H9 (cell line): ENCODE results near the gene NECAB2. TPM values are rescaled to one million over a fixed set of nuclear protein-coding genes. Genes with fewer than 3 reads are reported as not detected.

Source experiments
- DNase-seq: peaks from one replicate; pipeline ENCODE4 v3.0.0-alpha.2; 2017
- H2AFZ ChIP-seq: one replicate; pipeline ENCODE4 v1.6.1; 2013; ENCODE audit warnings: mild to moderate bottlenecking, low read length, control low read depth, moderate library complexity
- H2AK5ac ChIP-seq: 2 replicates; pipeline ENCODE4 v1.6.1; 2013; ENCODE audit warnings: low read length, control low read depth, mixed read lengths; ENCODE audit not compliant: insufficient read length
- H2BK120ac ChIP-seq: one replicate; pipeline ENCODE4 v1.6.1; 2013; ENCODE audit warnings: low read depth, mild to moderate bottlenecking, low read length, control low read depth, inconsistent platforms; ENCODE audit not compliant: poor library complexity, severe bottlenecking
- H2BK12ac ChIP-seq: 2 replicates; pipeline ENCODE4 v1.6.1; 2013; ENCODE audit warnings: low read length, control low read depth, mixed read lengths, low read depth; ENCODE audit not compliant: insufficient read length
- H2BK15ac ChIP-seq: 2 replicates; pipeline ENCODE4 v1.6.1; 2013; ENCODE audit warnings: low read depth, low read length, control low read depth
- H2BK20ac ChIP-seq: one replicate; pipeline ENCODE4 v1.6.1; 2013; ENCODE audit warnings: low read depth, mild to moderate bottlenecking, low read length, control low read depth, inconsistent platforms; ENCODE audit not compliant: poor library complexity, severe bottlenecking
- H2BK5ac ChIP-seq: 2 replicates; pipeline ENCODE4 v1.6.1; 2013; ENCODE audit warnings: low read length, control low read depth, mixed read lengths; ENCODE audit not compliant: insufficient read length
- H3K14ac ChIP-seq: 2 replicates; pipeline ENCODE4 v1.6.1; 2013; ENCODE audit warnings: low read length, control low read depth; ENCODE audit not compliant: insufficient read depth
- H3K18ac ChIP-seq: 2 replicates; pipeline ENCODE4 v1.6.1; 2013; ENCODE audit warnings: low read depth, mild to moderate bottlenecking, mixed read lengths, low read length, control low read depth; ENCODE audit not compliant: insufficient read length
- H3K23ac ChIP-seq: 2 replicates; pipeline ENCODE4 v1.6.1; 2013; ENCODE audit warnings: low read length, control low read depth, mixed read lengths, low read depth; ENCODE audit not compliant: insufficient read length
- H3K23me2 ChIP-seq: 2 replicates; pipeline ENCODE4 v1.6.1; 2013; ENCODE audit warnings: low read depth, mild to moderate bottlenecking, mixed read lengths, low read length, control low read depth; ENCODE audit not compliant: insufficient read length, poor library complexity, severe bottlenecking
- H3K27ac ChIP-seq: 2 replicates; pipeline ENCODE4 v1.5.1; 2013; ENCODE audit warnings: low read length, control low read depth, mixed read lengths, low read depth; ENCODE audit not compliant: insufficient read length
- H3K27me3 ChIP-seq: 2 replicates; pipeline ENCODE4 v1.6.1; 2013; ENCODE audit warnings: low read length, control low read depth, inconsistent platforms; ENCODE audit not compliant: insufficient read depth
- H3K4ac ChIP-seq: 2 replicates; pipeline ENCODE4 v1.6.1; 2013; ENCODE audit warnings: low read depth, mild to moderate bottlenecking, control low read depth, inconsistent platforms, low read length, moderate library complexity
- H3K4me1 ChIP-seq: 2 replicates; pipeline ENCODE4 v1.6.1; 2013; ENCODE audit warnings: low read length, control low read depth, inconsistent platforms; ENCODE audit not compliant: insufficient read depth
- H3K4me2 ChIP-seq: 2 replicates; pipeline ENCODE4 v1.6.1; 2013; ENCODE audit warnings: low read length, control low read depth, mixed read lengths; ENCODE audit not compliant: insufficient read length, insufficient read depth
- H3K56ac ChIP-seq: 2 replicates; pipeline ENCODE4 v1.6.1; 2013; ENCODE audit warnings: low read depth, mild to moderate bottlenecking, mixed read lengths, low read length, control low read depth; ENCODE audit not compliant: insufficient read length
- H3K79me1 ChIP-seq: 2 replicates; pipeline ENCODE4 v1.6.1; 2013; ENCODE audit warnings: low read depth, mild to moderate bottlenecking, moderate library complexity, low read length, control low read depth, inconsistent platforms; ENCODE audit not compliant: insufficient read depth, poor library complexity, severe bottlenecking
- H3K79me2 ChIP-seq: 2 replicates; pipeline ENCODE4 v1.6.1; 2013; ENCODE audit warnings: low read length, control low read depth, inconsistent platforms; ENCODE audit not compliant: insufficient read depth
- H3K9ac ChIP-seq: 2 replicates; pipeline ENCODE4 v1.6.1; 2013; ENCODE audit warnings: low read length, control low read depth, mixed read lengths; ENCODE audit not compliant: insufficient read length; ENCODE audit errors: extremely low read depth
- H3K9me3 ChIP-seq: one replicate; pipeline ENCODE4 v1.6.1; 2013; ENCODE audit warnings: low read depth, low read length, inconsistent platforms; ENCODE audit not compliant: control insufficient read depth
- H3T11ph ChIP-seq: one replicate; pipeline ENCODE4 v1.6.1; 2013; ENCODE audit warnings: mild to moderate bottlenecking, low read length, control low read depth, inconsistent platforms
- H4K20me1 ChIP-seq: one replicate; pipeline ENCODE4 v1.6.1; 2013; ENCODE audit not compliant: control insufficient read depth, insufficient read length, insufficient read depth
- H4K5ac ChIP-seq: 2 replicates; pipeline ENCODE4 v1.6.1; 2013; ENCODE audit warnings: low read depth, mild to moderate bottlenecking, mixed read lengths, low read length, control low read depth; ENCODE audit not compliant: insufficient read length
- H4K8ac ChIP-seq: replicated peaks from 2 replicates; pipeline ENCODE4 v1.6.1; 2013; ENCODE audit warnings: low read length, control low read depth, mixed read lengths, low read depth; ENCODE audit not compliant: insufficient read length
- H4K91ac ChIP-seq: 2 replicates; pipeline ENCODE4 v1.6.1; 2013; ENCODE audit warnings: low read depth, mild to moderate bottlenecking, moderate library complexity, mixed read lengths, low read length, control low read depth; ENCODE audit not compliant: insufficient read length
- H3K27ac Mint-ChIP-seq, 3 experiments: 2 replicates in 2 of 3; 3 replicates in 1 of 3; pipeline ENCODE4 v1.8.0; 2020 to 2021; ENCODE audit warnings: mixed read lengths in 3 of 3, mild to moderate bottlenecking in 1 of 3, moderate library complexity in 1 of 3
- H3K27me3 Mint-ChIP-seq: 2 replicates; pipeline ENCODE4 v1.8.0; 2021; ENCODE audit warnings: low read depth, mild to moderate bottlenecking, moderate library complexity, mixed read lengths
- H3K36me3 Mint-ChIP-seq, 3 experiments: 2 replicates in 2 of 3; 3 replicates in 1 of 3; pipeline ENCODE4 v1.8.0; 2020 to 2021; ENCODE audit warnings: low read depth in 3 of 3, mixed read lengths in 3 of 3; ENCODE audit not compliant: insufficient read depth in 1 of 3
- H3K4me1 Mint-ChIP-seq, 2 experiments: 2 replicates each; pipeline ENCODE4 v1.8.0; 2020; ENCODE audit warnings: mixed read lengths in 2 of 2
- H3K4me3 Mint-ChIP-seq, 2 experiments: 2 replicates in 1 of 2; 3 replicates in 1 of 2; pipeline ENCODE4 v1.8.0; 2020 to 2021; ENCODE audit warnings: mild to moderate bottlenecking in 2 of 2, mixed read lengths in 2 of 2, moderate library complexity in 1 of 2
- H3K9me3 Mint-ChIP-seq, 2 experiments: 2 replicates in 1 of 2; 3 replicates in 1 of 2; pipeline ENCODE4 v1.8.0; 2020; ENCODE audit warnings: mild to moderate bottlenecking in 2 of 2, mixed read lengths in 2 of 2, moderate library complexity in 1 of 2
- WGBS: extraction: QIAGEN DNeasy Blood & Tissue Kit; methylation state at CpG from one replicate; pipeline ENCODE4 v1.1.7; 2013; ENCODE audit warnings: missing lambda C conversion rate, low lambda C conversion rate, mixed read lengths; ENCODE audit not compliant: insufficient read length; ENCODE audit errors: extremely low coverage; 5-methylcytosine and 5-hydroxymethylcytosine counted together
- total RNA-seq: library from RNA; stranded (reverse); gene quantifications from 2 replicates; pipeline ENCODE4 v1.2.1, GENCODE V29; 2021
- TF ChIP-seq, protein P1 (sequence below): fragments of 200-600 bp; sonication (generic); conservative IDR thresholded peaks from 3 replicates; pipeline ENCODE4 v1.8.0; 2021; ENCODE audit warnings: antibody characterized with exemption, mild to moderate bottlenecking

NECAB2 gene
- total RNA-seq, 1 experiment from 2014 or later = 12.6 TPM

DNA sequence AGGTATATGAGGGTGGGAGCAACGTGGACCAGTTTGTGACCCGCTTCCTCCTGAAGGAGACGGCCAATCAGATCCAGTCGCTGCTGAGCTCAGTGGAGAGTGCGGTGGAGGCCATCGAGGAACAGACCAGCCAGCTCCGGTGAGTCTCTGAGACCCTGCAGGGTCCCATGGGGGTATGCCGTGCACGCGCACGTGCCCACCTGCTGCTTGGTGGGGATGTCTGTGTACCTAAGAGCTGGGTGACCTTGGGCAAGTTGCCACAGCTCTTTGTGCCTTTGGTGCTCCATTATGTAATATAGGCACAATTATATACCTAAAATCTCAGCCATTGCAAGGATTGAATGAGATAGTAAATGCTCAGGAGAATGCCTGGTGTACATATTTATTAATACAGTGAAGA, 22.4 kb downstream of the NECAB2 start:
- no peaks in the 10 kb centered on the region for H3K9me3 ChIP-seq
- H2BK12ac ChIP-seq = no peak overlapping the region
- H3K79me2 ChIP-seq = no peaks in the 10 kb centered on the region
- H3K9ac ChIP-seq = no peak overlapping the region
- no peak overlapping the region; a peak in 1 of 5 replicates for H3K4me3 Mint-ChIP-seq
- no peak overlapping the region for H3K56ac ChIP-seq
- no peak overlapping the region for H3K27ac ChIP-seq
- no CpG with 5 or more reads among the region's 11 CpGs for WGBS
- H3K36me3 Mint-ChIP-seq = peaks cover 0 to 20% (median 8%) of the 10 kb centered on the region in 3 experiments; a peak in 6 of 7 replicates
- no peak overlapping the region for H4K8ac ChIP-seq
- no peak for DNase-seq
- no peak overlapping the region for H2AK5ac ChIP-seq
- no peak overlapping the region for H2BK120ac ChIP-seq
- no peak overlapping the region for H4K91ac ChIP-seq
- no peak overlapping the region for H3T11ph ChIP-seq
- H4K5ac ChIP-seq = no peak overlapping the region
- H3K4me1 ChIP-seq = no peaks in the 10 kb centered on the region
- H4K20me1 ChIP-seq = no peaks in the 10 kb centered on the region
- no peak overlapping the region for H3K4me2 ChIP-seq
- peaks cover 14 to 28% of the 10 kb centered on the region in 2 experiments for H3K4me1 Mint-ChIP-seq
- no peak overlapping the region for H2BK5ac ChIP-seq
- H3K79me1 ChIP-seq = no peaks in the 10 kb centered on the region
- TF ChIP-seq, protein P1, sequence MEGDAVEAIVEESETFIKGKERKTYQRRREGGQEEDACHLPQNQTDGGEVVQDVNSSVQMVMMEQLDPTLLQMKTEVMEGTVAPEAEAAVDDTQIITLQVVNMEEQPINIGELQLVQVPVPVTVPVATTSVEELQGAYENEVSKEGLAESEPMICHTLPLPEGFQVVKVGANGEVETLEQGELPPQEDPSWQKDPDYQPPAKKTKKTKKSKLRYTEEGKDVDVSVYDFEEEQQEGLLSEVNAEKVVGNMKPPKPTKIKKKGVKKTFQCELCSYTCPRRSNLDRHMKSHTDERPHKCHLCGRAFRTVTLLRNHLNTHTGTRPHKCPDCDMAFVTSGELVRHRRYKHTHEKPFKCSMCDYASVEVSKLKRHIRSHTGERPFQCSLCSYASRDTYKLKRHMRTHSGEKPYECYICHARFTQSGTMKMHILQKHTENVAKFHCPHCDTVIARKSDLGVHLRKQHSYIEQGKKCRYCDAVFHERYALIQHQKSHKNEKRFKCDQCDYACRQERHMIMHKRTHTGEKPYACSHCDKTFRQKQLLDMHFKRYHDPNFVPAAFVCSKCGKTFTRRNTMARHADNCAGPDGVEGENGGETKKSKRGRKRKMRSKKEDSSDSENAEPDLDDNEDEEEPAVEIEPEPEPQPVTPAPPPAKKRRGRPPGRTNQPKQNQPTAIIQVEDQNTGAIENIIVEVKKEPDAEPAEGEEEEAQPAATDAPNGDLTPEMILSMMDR = no peak
- no peak overlapping the region for H3K18ac ChIP-seq
- H2BK20ac ChIP-seq = no peak overlapping the region
- H3K9me3 Mint-ChIP-seq = no peaks in the 10 kb centered on the region
- no peak overlapping the region for H2AFZ ChIP-seq
- no peaks in the 10 kb centered on the region for H3K27me3 ChIP-seq
- H3K23me2 ChIP-seq = no peaks in the 10 kb centered on the region
- no peak overlapping the region for H2BK15ac ChIP-seq
- H3K23ac ChIP-seq = no peak overlapping the region
- no peak overlapping the region; a peak in 1 of 7 replicates for H3K27ac Mint-ChIP-seq
- H3K4ac ChIP-seq = no peak overlapping the region
- H3K27me3 Mint-ChIP-seq = peaks cover 5% of the 10 kb centered on the region
- no peak overlapping the region for H3K14ac ChIP-seq
